ENCODE measurements around the gene ZDHHC9.

The ZDHHC9 gene

DNA sequence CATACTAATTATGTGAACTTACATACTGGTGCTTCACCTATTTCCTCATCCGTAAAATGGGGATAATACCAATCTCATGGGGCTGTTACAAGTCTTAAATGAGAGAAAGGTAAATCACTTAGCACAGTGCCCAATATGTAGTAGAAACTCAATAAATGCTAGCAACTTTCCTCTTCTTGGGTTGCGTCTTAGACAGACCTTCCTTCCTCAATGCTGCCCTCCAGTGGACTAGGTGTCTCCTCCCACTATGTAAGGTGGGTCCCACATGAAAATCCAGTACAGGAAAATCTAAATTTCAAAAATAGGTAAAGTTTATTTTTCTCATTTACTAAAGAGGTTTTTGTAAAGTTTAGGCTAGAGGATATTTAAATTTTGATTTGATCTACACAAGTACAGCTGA is 20.6 kb downstream of the ZDHHC9 start:
- DNase-seq (ENCODE audit: low read depth, low spot score), result no peak

DNA sequence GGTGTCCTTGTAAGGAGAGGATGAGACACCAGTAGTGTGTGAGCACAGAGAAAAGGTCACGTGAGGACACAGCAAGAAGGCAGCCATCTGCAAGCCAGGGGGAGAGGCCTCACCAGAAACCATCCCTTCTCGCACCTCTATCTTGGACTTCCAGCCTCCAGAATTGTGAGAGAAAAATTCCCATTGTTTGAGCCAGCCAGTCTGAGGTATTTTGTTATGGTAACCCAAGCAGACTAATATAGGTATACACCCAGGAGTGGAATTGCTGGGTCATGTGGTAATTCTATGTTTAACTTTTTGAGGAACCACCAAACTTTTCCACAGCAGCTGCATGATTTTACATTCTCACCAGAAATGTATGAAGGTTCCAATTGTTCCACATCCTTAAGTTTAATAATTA is 25.6 kb downstream of the ZDHHC9 start:
- no peak for DNase-seq (ENCODE audit: low read depth, low spot score)

DNA sequence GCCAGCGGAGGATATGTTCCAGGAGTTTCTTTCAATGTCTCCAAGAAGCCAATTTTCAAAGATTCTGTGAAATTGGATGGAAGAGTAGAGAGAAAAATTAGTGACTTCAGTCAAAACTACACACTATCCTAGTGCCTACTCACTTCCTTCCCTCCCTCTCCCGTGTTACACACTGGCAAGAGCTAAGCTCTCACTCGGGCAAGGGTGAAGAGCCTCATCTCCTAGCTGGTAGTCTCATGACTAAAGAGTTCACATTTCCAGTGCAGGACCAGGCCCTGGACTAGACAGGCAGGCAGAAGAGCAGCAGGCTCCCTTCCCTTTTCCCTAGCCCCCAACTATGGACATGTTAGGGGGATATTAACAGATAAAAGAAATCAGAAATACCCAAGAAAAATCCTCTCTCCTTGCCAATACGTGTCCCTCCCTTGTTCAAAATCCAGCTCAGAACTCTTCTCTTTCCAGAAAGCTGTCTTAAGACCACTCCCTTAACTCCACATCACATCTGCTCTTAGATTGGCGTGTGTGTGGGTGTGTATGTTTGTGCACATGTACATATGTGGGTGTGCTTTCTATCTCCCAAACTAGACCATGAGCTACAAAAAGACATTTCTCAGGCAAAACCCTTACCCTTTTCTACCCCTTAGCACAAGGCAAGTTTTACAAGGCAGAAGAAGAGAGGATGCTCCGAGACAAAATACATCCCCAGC is 29.9 kb downstream of the ZDHHC9 start:
- no peak for DNase-seq (ENCODE audit: low read depth, low spot score)

DNA sequence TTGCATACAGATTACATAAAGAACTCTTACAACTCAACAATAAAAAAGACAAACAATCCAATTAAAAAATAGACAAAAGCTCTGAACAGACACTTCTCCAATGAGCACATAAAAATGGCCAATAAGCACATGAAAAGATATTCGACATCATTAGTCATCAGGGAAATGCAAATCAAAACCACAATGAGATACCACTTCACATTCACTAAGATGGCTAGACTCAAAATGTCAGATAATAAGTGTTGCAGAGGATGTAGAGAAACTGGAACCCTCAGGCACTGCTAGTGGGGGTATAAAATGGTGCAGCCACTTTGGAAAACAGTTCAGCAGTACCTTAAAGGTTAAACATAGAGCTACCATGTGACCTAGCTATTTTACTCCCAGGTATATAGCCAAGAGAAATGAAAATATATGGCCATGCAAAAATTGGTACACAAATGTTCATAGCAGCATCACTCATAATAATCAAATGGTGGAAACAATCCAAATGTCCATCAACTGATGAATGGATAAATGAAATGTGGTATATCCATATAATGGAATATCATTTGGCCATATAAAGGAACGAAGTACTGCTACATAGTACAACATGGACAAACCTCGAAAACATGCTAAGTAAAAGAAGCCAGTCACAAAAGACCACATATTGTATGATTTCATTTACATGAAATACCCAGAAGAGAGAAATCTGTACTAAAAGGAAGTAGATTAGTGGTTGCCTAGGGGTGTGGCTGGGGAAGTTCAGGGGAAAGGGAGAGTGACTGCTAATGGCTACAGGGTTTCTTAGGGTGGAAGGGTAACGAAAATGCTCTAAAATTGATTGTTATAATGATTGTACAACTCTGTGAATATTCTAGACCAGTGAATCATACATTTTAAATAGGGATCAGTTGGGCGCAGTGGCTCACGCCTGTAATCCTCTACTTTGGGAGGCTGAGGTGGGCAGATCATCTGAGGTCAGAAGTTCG is 34.6 kb downstream of the ZDHHC9 start:
- no peak for DNase-seq (ENCODE audit: low read depth, low spot score)

DNA sequence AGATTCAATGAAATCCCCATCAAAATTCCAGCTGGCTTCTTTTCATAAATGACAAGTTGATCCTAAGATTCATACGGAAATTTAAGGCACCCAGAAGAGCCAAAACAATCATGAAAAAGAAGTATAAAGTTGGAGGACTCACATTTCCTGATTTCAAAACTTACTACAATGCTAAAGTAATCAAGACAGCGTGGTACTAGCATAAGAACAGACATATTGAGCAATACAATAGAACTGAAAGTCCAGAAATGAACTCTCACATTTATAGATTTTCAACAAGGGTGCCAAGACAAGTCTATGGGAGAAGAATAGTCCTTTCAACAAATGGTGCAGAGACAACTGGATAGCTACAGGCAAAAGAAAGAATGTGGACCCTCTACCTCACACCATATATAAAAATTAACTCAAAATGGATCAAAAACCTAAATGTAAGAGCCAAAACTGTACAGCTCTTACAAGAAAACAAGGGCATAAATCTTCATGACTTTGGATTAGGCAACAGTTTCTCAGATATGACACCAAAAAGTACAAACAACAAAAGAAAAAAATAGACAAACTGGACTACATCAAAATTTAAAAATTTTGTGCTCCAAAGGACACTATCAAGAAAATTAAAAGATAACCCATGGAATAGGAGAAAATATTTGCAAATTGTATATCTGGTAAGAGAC is 35.4 kb downstream of the ZDHHC9 start:
- DNase-seq (ENCODE audit: low read depth, low spot score), result no peak

DNA sequence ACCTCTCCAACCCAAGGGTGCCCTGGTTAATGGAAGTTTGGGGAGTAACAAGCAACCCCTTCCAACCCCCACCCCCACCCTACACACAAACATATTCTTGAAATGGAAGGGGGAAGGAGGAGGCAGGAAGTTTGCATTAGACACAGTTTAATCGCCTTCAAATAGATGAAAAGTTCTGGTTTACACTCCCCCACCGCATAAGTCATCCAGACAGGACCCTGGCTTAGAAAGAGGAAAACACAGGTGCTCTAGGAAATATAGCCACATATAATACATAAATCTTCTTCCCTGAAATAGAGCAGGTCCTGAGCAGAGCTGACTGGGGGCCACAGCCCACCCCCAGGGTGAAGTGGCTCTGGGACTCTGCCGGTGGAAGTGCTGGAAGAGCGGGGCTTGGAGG is 38.9 kb downstream of the ZDHHC9 start:
- no peak for DNase-seq (ENCODE audit: low read depth, low spot score)

DNA sequence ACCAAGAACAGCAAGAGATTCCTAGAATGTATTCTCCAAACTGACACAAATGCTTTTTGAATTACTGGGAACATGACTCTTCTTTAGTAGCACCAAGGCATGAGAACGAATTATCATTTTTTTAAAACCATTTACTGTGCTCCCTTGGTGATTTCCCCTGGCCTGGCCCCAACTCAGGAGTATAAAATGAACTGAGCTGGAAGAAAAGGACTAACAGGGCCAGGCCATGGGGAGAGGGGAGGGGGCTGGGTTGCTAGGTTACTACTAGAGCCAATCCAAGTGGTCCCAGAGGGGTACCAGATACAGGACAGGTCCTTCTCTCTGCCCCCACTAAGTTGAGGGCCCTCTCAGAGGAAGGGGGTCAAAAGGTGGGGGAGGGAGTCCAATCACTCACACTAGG is 40.8 kb downstream of the ZDHHC9 start:
- no peak for DNase-seq (ENCODE audit: low read depth, low spot score)

DNA sequence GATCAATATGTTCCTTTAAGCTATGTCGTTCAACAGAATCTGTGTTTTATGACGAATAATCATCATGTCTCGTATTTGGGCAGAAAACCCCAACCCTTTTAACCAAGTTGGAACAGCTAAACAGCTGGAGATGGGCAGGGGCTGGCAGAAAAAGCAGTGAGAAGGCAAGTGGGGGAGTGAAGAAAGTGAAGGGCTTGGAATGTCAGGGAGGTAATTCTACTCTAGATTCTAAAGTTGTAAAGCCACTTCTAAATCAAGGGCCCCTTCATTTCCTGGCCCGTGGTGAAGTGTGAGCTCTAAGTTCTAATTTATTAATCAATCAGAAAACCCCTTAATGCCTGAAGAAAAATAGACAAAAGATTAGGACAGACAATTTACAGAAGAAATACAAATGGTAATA is 43.5 kb downstream of the ZDHHC9 start:
- no peak for DNase-seq (ENCODE audit: low read depth, low spot score)

DNA sequence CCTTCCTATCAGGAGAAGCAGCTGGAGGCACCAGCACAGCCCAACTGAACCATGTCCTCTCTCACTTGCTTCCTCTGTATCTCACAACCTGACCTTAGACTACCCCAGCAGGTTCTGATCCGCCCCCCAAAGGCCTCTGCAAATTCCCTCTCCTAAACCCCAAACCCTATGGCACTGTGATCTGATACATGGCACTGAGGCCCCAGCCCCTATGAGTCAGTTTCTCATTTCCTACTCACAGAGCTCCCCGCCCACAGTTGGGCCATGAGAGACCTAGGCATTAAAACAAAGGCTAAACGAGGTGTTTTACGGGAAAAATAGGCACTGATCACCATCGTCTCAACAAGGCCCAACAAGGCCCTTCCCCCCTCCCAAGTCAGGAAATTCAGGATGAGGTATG is 44.8 kb downstream of the ZDHHC9 start:
- no peak for DNase-seq (ENCODE audit: low read depth, low spot score)

DNA sequence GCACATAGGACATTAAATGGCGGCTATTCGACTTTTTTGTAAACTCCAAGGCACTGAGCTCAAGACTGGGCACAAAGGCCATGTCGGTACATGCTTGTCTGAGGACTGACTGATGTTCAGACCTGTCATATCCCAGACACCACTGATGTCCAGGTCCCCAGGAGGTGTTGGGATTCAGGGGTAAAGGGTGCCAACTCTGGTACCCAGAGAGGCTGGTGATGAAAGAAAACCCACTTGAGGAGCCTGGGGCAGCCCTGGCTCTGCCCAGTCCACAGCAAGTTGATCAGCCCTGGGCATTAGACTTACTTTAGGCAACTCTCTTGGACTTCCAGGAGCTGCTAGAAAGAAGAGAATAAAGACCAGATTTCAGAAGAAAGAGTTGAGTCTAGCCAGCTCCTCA is 45.2 kb downstream of the ZDHHC9 start:
- no peak for DNase-seq (ENCODE audit: low read depth, low spot score)

DNA sequence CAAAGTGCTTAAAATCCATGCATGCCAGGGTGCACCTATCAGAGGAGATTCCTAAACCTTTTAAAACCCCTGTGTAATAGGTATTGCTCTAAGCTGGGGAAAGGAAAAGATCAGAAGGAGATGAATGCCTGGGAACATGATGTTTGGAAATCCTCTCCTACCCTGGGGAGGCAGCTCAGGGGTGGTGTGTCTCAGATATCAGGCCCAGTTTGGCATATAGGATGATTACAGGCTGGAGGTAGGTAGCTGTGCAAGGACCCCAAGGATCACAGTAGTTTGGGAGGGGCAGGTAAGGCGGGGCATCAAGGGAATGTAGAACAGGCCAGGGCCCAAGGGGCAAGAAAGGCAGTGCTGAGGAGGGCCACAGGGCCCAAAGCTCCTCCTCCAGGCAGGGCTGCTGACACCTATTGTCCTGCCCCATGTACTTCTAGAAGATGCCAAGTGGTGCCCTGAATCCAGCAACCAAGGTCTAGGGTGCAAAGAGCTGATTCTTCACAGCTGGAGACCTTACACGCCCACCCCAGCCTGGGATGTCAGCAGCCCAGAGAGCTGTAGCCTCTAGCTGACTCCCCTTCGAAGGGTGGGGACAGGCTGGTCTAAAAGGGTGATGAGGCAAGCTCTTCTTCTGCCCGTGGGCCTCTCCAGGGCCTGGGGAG is 46.3 kb downstream of the ZDHHC9 start:
- no peak for DNase-seq (ENCODE audit: low read depth, low spot score)

DNA sequence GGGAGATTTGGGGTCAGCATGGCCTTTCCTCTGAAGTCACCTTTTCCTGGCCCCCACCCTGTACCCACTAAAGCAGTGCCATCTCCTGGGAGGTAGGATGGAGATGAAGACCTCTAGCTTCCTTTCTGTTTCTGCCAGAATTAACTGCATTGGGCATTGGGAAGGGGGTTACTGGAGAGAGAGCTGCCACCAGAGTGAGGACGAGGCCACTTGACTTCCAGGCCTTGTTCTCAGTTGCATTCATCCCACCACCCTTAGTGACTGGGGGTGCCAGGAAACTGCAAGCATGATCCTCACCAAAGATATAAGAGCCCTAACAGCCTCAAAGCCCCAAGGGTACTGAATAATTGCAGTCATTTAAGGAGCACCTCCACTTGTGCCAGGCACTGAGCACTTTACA is 48.1 kb downstream of the ZDHHC9 start:
- no peak for DNase-seq (ENCODE audit: low read depth, low spot score)

DNA sequence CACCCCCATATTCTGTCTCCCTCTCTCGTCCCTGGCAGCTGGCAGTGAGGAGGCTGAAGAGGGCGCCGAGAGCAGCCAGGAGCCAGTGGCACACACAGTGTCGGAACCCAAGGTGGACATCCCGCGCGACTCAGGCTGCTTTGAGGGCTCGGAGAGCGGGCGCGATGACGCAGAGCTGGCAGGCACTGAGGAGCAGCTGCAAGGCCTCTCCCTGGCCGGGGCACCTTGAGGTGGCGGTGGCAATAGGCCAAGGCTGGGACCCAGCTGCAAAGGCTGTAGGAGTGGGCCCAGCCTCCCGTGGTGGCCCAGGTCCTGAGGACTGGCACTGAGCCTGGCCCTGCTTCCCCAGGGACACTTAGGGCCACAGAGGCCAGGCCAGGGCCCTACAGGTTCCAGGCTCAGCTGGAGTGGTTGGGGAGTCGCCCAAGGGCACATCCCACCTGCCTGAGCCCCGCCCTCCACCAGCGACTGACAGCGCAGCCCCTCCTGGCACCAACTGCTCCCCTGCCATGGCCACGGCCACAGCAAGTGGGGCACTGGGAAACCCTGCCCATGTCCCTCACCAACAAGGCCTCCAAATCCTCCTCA is 50.0 kb downstream of the ZDHHC9 start:
- DNase-seq (ENCODE audit: low read depth, low spot score), result no peak

DNA sequence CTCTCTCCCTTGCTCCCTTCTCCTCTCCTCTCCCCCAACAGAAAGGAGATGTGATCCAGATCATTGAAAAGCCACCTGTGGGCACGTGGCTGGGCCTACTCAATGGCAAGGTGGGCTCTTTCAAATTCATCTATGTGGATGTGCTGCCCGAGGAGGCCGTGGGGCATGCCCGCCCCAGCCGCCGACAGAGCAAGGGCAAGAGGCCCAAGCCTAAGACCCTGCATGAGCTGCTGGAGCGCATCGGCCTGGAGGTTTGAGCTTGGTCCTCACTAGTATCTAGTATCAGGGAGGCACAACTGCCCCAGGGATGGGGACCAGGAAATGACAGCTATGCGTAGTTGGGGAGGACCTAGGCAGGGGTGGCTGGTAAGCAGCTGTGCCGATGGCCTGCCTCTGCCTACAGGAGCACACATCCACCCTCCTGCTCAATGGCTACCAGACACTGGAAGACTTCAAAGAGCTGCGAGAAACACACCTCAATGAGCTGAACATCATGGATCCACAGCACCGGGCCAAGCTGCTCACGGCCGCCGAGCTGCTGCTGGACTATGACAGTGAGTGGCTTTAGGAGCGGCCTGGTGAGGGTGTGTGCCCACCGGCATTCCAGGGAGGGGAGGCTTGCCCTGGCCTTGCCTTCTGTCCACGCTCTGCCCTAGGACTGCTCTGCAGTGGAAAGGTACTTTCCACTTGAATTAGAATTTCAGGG is 50.9 kb downstream of the ZDHHC9 start:
- no peak for DNase-seq (ENCODE audit: low read depth, low spot score)

DNA sequence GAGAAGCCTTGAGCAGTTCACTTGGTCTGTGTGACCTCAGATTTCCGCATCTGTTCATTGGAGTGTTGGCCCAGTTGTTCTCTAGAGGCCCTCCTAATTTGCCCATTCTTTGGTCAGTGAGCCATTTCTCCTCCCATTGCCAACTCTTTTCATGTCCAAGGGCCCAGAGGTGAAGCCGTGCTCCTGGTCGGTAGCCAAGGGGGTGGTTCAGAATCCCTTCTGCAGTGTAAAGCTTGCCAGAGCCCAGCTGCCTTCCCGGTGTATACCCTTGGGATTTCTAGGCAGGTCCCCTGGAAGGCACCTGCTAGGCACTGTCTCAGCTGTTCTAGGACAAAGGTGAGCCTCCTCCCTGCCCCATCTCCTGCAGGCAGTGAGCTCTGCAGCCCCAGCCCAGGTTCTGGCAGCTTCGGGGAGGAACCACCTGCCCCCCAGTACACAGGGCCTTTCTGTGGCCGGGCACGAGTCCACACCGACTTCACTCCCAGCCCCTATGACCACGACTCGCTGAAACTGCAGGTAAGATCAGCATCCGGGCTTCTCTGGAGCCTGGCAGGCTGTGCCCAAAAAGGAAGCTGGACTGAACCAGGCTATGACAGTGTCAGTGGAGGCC is 51.6 kb downstream of the ZDHHC9 start:
- DNase-seq (ENCODE audit: low read depth, low spot score), result no peak

DNA sequence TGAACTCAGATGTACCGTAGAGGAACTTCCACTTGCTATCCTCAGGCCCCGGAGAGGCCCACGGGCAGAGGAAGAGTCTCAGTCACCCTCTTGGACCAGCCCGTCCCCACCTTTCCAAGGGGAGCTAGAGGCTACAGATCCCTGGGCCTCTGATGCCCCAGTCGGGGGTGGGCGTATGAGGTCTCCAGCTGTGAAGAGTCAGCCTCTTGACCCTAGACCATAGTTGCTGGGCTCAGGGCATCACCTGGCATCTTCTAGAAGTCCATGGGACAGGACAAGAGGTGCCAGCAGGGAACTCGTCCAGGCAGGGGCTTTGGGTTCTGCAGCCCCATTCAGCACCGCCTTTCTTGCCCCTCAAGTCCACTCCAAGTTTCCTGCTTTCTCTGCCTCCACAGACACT is 52.4 kb downstream of the ZDHHC9 start:
- DNase-seq (ENCODE audit: low read depth, low spot score), result no peak

DNA sequence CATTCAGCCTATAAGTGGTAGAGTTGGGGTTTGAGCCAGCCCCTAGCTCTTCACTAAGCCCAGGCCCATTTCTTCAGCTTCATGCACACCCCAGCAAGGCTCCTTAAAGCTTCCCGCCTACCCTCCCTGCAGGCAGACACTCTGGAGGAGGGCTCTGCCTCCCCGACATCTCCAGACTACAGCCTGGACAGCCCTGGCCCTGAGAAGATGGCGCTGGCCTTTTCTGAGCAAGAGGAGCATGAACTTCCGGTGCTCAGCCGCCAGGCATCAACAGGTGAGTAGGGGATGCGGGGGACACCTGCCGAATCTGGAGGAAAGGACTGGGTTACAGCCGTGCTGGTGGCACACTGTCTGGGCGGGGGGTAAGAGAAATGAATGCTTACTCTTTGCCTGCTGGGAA is 52.9 kb downstream of the ZDHHC9 start:
- DNase-seq (ENCODE audit: low read depth, low spot score), result no peak

DNA sequence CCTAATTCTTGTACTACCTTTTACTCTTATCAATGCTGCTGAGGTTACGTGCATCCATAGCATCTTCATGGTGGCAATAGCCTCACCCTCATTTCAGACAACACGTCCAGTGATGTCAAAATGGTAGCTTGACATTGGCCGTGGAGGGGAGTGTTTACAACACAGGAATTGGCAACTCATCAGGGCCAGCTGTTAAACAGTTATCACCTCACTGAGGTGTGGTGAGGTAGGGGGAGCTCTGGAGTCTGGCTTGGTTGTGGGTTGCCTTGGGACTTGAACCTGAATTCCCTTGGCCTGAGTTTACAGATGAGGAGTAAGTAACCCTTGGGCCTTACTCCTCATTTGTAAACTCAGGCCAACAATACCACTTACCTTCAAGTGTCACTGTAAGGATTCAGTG is 53.5 kb downstream of the ZDHHC9 start:
- no peak for DNase-seq (ENCODE audit: low read depth, low spot score)

DNA sequence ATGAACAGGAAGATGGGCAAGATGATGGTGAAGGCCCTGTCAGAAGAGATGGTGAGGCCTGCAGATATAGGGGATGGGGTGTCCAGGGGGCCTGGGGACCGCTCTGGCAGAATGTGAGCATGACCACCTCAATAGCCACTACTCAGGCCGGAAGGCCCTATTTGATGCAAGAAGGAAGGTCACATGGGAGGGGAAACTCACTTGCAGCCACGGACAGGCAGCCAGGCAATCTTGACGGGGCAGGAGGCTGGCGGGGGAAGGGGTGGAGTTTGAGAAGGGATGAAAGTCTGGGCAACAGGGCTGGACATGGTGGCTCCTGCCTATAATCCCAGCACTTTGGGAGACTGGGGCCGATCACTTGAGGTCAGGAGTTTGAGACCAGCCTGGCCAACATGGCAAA is 55.2 kb downstream of the ZDHHC9 start:
- DNase-seq (ENCODE audit: low read depth, low spot score), result no peak

DNA sequence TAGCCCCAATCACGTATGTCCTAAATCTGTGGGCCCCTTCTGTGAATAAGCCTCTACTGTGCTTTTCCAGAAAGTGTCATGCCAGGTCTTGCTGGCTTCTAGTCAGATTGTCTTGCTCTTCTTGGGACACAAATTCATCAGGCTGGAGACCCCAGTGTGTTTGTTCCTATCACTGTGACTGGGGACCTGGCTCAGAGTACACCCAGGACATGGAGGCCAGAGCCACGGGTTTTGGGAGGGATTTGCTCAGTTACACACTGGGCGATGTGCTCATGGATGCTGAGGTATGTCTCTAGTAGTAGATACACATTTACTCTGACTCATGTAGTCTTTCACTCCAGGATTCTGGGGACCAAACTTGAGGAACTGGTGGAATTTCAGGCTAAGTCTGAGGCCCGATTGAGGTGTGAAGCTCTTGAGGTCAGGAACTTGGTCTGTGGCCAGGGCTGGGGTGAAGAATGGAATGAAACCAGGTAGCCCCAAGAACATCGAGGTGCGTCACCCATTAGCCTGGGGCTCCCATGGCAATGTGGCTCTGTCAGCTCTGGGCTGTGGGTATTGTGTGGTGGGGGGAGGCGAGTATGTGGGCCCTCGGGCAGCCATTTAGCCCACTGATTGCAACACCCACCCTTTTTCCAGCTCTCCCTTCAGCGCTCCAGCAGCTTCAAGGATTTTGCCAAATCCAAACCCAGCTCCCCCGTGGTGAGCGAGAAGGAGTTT is 56.2 kb downstream of the ZDHHC9 start:
- DNase-seq (ENCODE audit: low read depth, low spot score), result no peak
